Measurements from ENCODE around the gene LIPM. TPM values are rescaled to one million over a fixed set of nuclear protein-coding genes. Genes with fewer than 3 reads are reported as not detected.

LIPM gene
- total and polyA plus RNA-seq, 2 of the 13 experiments (the other 11 are each of a cell fraction or from before 2014, with no cell fraction given) = not detected

DNA sequence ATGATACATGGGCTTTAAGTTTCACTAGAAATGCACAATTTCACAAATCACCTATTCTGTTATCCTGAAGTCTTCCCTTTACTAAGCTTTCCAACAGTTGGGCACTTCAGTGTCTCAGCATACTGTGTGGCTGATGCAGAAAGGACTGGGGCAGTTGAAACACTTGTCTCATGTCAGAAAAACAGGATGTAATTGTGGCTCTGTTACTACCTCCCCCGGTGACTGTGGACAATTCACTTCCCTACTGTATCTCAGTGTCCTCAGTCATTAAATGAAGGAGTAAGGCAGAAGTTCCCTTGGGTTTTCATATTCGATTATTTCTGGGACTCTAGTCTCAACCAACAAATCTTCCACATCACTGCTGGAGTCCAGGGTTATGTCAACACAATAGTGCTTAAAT is 31.2 kb downstream of the LIPM start (continued):
- TF ChIP-seq SOX13 (IDR thresholded peaks at IDR 0.05) = no peak
- TF ChIP-seq SOX13 (CRISPR knock-in tag; conservative IDR thresholded peaks at IDR 0.05 in 1 of 2, IDR thresholded peaks at IDR 0.05 in 1 of 2) = no peak
- TF ChIP-seq ZNF3 (CRISPR knock-in tag; IDR thresholded peaks at IDR 0.05) = no peak
- no peak for TF ChIP-seq HNRNPUL1 (IDR thresholded peaks at IDR 0.05; ENCODE audit: low read depth, low read length)
- no peak for TF ChIP-seq ZNF484 (CRISPR knock-in tag; IDR thresholded peaks at IDR 0.05; ENCODE audit: borderline replicate concordance, low read depth)
- TF ChIP-seq NKX3-1 (CRISPR knock-in tag; IDR thresholded peaks at IDR 0.05) = no peak
- no peak for TF ChIP-seq PHB2 (IDR thresholded peaks at IDR 0.05; ENCODE audit: partially characterized antibody)
- TF ChIP-seq ZNF749 (CRISPR knock-in tag; IDR thresholded peaks at IDR 0.05; ENCODE audit: borderline replicate concordance) = no peak
- TF ChIP-seq, protein P1, sequence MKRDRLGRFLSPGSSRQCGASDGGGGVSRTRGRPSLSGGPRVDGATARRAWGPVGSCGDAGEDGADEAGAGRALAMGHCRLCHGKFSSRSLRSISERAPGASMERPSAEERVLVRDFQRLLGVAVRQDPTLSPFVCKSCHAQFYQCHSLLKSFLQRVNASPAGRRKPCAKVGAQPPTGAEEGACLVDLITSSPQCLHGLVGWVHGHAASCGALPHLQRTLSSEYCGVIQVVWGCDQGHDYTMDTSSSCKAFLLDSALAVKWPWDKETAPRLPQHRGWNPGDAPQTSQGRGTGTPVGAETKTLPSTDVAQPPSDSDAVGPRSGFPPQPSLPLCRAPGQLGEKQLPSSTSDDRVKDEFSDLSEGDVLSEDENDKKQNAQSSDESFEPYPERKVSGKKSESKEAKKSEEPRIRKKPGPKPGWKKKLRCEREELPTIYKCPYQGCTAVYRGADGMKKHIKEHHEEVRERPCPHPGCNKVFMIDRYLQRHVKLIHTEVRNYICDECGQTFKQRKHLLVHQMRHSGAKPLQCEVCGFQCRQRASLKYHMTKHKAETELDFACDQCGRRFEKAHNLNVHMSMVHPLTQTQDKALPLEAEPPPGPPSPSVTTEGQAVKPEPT (CRISPR knock-in tag; IDR thresholded peaks at IDR 0.05; ENCODE audit: low read depth) = no peak

DNA sequence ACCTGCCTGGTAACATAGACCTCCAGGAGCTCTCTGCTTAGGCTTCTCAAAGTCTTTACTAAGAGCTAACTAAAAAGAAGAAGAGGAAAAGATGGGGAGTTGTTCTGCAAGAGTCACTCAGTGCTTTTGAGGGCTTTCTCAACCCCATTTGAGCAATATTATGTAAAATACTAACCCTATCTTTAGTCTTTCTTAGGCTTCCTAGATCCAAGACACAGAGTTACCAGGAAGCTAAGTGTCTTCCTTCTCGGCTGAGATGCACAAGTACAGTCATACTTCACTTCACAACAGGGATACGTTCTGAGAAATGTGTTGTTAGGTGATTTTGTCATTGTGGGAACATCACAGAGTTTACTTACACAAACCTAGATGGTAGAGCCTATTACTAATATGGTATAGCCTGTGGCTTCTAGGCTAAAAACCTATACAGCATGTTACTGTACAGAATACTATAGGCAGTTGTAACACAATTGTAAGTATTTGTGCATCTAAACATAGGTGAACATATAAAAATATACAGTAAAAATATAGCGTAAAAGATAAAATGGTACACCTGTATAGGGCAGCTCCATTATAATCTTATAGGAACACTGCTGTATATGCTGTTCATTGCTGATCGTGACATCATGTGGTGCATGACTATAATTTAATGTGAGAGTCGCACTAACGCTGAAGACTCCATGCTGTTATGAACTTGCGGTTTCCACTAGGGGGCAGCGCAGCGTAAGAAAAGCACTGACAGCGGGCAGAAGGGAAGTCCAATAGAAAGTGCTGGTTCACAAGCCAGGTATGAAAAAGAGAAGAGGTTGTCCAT is 32.8 kb downstream of the LIPM start:
- no peaks in the 10 kb centered on the region for H3K27me3 ChIP-seq (ENCODE audit: control insufficient read depth in 1 of 2, insufficient read depth in 2 of 2, low read length in 2 of 2)
- no TSS peak for BruUV-seq (replicated peaks)
- H3K36me3 ChIP-seq (replicated peaks in 1 of 2; ENCODE audit: control insufficient read depth in 1 of 2, insufficient read depth in 2 of 2, low read length in 2 of 2) = no peaks in the 10 kb centered on the region
- no peak overlapping the region for H2AFZ ChIP-seq (ENCODE audit: low read length)
- ATAC-seq (peak; percentile 99), DNase-seq (ENCODE audit: low spot score) (peak; percentile 68), FAIRE-seq (peak; percentile 67)
- H3K9ac ChIP-seq (ENCODE audit: insufficient read depth, low read depth, low read length) = no peak overlapping the region
- H3K9me3 ChIP-seq (ENCODE audit: low read length) = no peaks in the 10 kb centered on the region
- H3K79me2 ChIP-seq (ENCODE audit: insufficient read depth, low read length) = no peaks in the 10 kb centered on the region
- intact Hi-C loops (cut with micrococcal nuclease; ENCODE audit: unreplicated experiment) (loop anchor here (1.0 to 2.0 kb wide), 4 partner anchors 45 to 381 kb away; partner anchors contain the start of gene STAMBPL1), in situ Hi-C loops (cut with HindIII; ENCODE audit: extremely low pct_ligation_motif_present, low pct_unique_long_range_greater_than_20kb) (loop anchor here (5.0 to 25.0 kb wide), 2 partner anchors 102 to 377 kb away; partner anchors contain the start of gene CH25H)
- H3K4me1 ChIP-seq (ENCODE audit: insufficient read depth, low read length) = no peaks in the 10 kb centered on the region
- H3K4me3 ChIP-seq (replicated peaks in 1 of 3; ENCODE audit: insufficient read depth in 1 of 3, low read depth in 2 of 3, low read length in 3 of 3) = no peak overlapping the region
- no peak overlapping the region for H3K4me2 ChIP-seq (ENCODE audit: low read depth, low read length)
- WGBS (ENCODE audit: low lambda C conversion rate) = 13% methylated on average over 10 of the region's 10 CpGs
- H4K20me1 ChIP-seq (ENCODE audit: insufficient read depth, low read length) = no peaks in the 10 kb centered on the region
- ChIA-PET POLR2A (no interaction called here), CTCF (ENCODE audit: low intra/inter-chr PET ratio, low total read pairs) (interaction anchor here (2.2 kb wide), 1 partner anchor 98 kb away, joined by 45 read pairs; no protein-coding TSS in a partner anchor)
- H3K27ac ChIP-seq (ENCODE audit: extremely low read length, insufficient read depth, low read length) = no peak overlapping the region
- TF ChIP-seq NR2F2 (IDR thresholded peaks at IDR 0.05; ENCODE audit: borderline replicate concordance, low read depth) (no peak), SMC3 (IDR thresholded peaks at IDR 0.05; ENCODE audit: low read length) (peak; percentile 70; the same call in 1 of the 2 replicates), MTA3 (CRISPR knock-in tag; IDR thresholded peaks at IDR 0.05) (no peak), KDM2A (CRISPR knock-in tag; IDR thresholded peaks at IDR 0.05; ENCODE audit: borderline replicate concordance, low read depth) (0 out of 2 replicates have a peak, but pooled peaks have one; percentile 27), YEATS4 (CRISPR knock-in tag; IDR thresholded peaks at IDR 0.05; ENCODE audit: borderline replicate concordance) (no peak), ATF1 (CRISPR knock-in tag; IDR thresholded peaks at IDR 0.05) (no peak), ZNF577 (CRISPR knock-in tag; IDR thresholded peaks at IDR 0.05; ENCODE audit: borderline replicate concordance, low read depth) (no peak)
- TF ChIP-seq, protein P2, sequence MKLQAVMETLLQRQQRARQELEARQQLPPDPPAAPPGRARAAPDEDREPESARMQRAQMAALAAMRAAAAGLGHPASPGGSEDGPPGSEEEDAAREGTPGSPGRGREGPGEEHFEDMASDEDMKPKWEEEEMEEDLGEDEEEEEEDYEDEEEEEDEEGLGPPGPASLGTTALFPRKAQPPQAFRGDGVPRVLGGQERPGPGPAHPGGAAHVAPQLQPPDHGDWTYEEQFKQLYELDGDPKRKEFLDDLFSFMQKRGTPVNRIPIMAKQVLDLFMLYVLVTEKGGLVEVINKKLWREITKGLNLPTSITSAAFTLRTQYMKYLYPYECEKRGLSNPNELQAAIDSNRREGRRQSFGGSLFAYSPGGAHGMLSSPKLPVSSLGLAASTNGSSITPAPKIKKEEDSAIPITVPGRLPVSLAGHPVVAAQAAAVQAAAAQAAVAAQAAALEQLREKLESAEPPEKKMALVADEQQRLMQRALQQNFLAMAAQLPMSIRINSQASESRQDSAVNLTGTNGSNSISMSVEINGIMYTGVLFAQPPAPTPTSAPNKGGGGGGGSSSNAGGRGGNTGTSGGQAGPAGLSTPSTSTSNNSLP (IDR thresholded peaks at IDR 0.05; ENCODE audit: low read depth, low read length) = 0 out of 2 replicates have a peak, but pooled peaks have one; percentile 26
- TF ChIP-seq, protein P3, sequence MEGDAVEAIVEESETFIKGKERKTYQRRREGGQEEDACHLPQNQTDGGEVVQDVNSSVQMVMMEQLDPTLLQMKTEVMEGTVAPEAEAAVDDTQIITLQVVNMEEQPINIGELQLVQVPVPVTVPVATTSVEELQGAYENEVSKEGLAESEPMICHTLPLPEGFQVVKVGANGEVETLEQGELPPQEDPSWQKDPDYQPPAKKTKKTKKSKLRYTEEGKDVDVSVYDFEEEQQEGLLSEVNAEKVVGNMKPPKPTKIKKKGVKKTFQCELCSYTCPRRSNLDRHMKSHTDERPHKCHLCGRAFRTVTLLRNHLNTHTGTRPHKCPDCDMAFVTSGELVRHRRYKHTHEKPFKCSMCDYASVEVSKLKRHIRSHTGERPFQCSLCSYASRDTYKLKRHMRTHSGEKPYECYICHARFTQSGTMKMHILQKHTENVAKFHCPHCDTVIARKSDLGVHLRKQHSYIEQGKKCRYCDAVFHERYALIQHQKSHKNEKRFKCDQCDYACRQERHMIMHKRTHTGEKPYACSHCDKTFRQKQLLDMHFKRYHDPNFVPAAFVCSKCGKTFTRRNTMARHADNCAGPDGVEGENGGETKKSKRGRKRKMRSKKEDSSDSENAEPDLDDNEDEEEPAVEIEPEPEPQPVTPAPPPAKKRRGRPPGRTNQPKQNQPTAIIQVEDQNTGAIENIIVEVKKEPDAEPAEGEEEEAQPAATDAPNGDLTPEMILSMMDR (CRISPR knock-in tag; IDR thresholded peaks at IDR 0.05) = peak; percentile 90
